Upper lobe of left lung (tissue), 4 donors: Measurements from ENCODE around the gene CD59.

Experiments
- POLR2A ChIP-seq, 4 donors: fragments of 450-650 bp; IDR thresholded peaks; one replicate each; pipeline ENCODE4 v1.5.1; 2016 to 2017; ENCODE audit warnings: antibody characterized with exemption in 4 of 4, mild to moderate bottlenecking in 2 of 4
- TF ChIP-seq, protein P1 (sequence below), 6 experiments: fragments of 450-650 bp in 4 of 6; fragments of 200-600 bp in 2 of 6; sonication (generic) in 2 of 6; IDR thresholded peaks; one replicate each; pipeline ENCODE4 v1.5.1; 2016 to 2019; ENCODE audit warnings: antibody characterized with exemption in 6 of 6

DNA sequence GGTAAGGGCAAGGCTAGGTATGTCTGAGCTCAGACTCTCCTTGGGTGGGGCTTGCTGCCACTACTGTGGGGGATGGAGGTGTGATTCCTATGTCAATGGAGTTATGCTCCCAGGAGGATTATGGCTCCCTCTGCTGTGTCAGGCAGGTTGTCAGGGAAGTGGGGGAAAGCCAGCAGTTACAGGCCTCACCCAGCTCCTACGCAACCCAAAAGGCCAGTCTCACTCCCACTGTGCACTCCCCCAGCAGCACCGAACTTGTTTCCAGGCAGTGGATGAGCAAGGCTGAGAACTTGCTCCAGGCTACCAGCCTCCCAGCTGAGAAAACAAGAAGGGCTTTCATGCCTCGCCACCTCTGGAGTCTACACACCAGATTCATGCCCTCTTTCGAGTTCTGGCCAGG, 53.8 kb downstream of the CD59 start:
- TF ChIP-seq, protein P1, sequence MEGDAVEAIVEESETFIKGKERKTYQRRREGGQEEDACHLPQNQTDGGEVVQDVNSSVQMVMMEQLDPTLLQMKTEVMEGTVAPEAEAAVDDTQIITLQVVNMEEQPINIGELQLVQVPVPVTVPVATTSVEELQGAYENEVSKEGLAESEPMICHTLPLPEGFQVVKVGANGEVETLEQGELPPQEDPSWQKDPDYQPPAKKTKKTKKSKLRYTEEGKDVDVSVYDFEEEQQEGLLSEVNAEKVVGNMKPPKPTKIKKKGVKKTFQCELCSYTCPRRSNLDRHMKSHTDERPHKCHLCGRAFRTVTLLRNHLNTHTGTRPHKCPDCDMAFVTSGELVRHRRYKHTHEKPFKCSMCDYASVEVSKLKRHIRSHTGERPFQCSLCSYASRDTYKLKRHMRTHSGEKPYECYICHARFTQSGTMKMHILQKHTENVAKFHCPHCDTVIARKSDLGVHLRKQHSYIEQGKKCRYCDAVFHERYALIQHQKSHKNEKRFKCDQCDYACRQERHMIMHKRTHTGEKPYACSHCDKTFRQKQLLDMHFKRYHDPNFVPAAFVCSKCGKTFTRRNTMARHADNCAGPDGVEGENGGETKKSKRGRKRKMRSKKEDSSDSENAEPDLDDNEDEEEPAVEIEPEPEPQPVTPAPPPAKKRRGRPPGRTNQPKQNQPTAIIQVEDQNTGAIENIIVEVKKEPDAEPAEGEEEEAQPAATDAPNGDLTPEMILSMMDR (IDR thresholded peaks at IDR 0.05) = no peak
- TF ChIP-seq POLR2A (IDR thresholded peaks at IDR 0.05) = no peak
